ENCODE data around the gene ADCY2. TPM values are rescaled to one million over a fixed set of nuclear protein-coding genes. Genes with fewer than 3 reads are reported as not detected.

ADCY2 gene
- total RNA-seq, 1 experiment from 2014 or later, result 0.04 TPM

GRCh38 chr5:7784683-7785380, 388.9 kb downstream of the ADCY2 start:
- DNase-seq (ENCODE audit: low spot score), result no peak

GRCh38 chr5:7787770-7788169, 391.8 kb downstream of the ADCY2 start:
- DNase-seq (ENCODE audit: low spot score), result no peak

- DNase-seq (ENCODE audit: low spot score), result no peak
These were observed 393.6 kb downstream of the ADCY2 start for GRCh38 chr5:7789567-7789966.

GRCh38 chr5:7793895-7794294, 398.0 kb downstream of the ADCY2 start:
- no peak for DNase-seq (ENCODE audit: low spot score)

GRCh38 chr5:7794311-7794710, 398.4 kb downstream of the ADCY2 start:
- DNase-seq (ENCODE audit: low spot score), result no peak

- DNase-seq (ENCODE audit: low spot score), result no peak
These were observed 398.9 kb downstream of the ADCY2 start for GRCh38 chr5:7794823-7795222.

- DNase-seq (ENCODE audit: low spot score), result no peak
These were observed 399.4 kb downstream of the ADCY2 start for GRCh38 chr5:7795306-7795705.

- no peak for DNase-seq (ENCODE audit: low spot score)
These were observed 406.1 kb downstream of the ADCY2 start for GRCh38 chr5:7801891-7802614.

- peak; percentile 13 for DNase-seq (ENCODE audit: low spot score)
These were observed 406.9 kb downstream of the ADCY2 start for GRCh38 chr5:7802855-7803254.

GRCh38 chr5:7803937-7804336, 408.0 kb downstream of the ADCY2 start:
- no peak for DNase-seq (ENCODE audit: low spot score)

- no peak for DNase-seq (ENCODE audit: low spot score)
These were observed 409.4 kb downstream of the ADCY2 start for GRCh38 chr5:7805379-7805778.

GRCh38 chr5:7808998-7809397, 413.1 kb downstream of the ADCY2 start:
- no peak for DNase-seq (ENCODE audit: low spot score)

- no peak for DNase-seq (ENCODE audit: low spot score)
These were observed 415.8 kb downstream of the ADCY2 start for GRCh38 chr5:7811715-7812114.

- DNase-seq (ENCODE audit: low spot score), result no peak
These were observed 417.1 kb downstream of the ADCY2 start for GRCh38 chr5:7813007-7813406.

GRCh38 chr5:7813576-7813975, 417.6 kb downstream of the ADCY2 start:
- DNase-seq (ENCODE audit: low spot score), result no peak

- DNase-seq (ENCODE audit: low spot score), result no peak
These were observed 418.9 kb downstream of the ADCY2 start for GRCh38 chr5:7814816-7815215.

GRCh38 chr5:7815892-7816534, 420.1 kb downstream of the ADCY2 start:
- DNase-seq (ENCODE audit: low spot score), result peak; percentile 92

GRCh38 chr5:7816535-7816901, 420.6 kb downstream of the ADCY2 start:
- no peak for DNase-seq (ENCODE audit: low spot score)

- DNase-seq (ENCODE audit: low spot score), result no peak
These were observed 426.5 kb downstream of the ADCY2 start for GRCh38 chr5:7822449-7822848.

- DNase-seq (ENCODE audit: low spot score), result no peak
These were observed 427.7 kb downstream of the ADCY2 start for GRCh38 chr5:7823594-7823993.

GRCh38 chr5:7824995-7825394, 429.1 kb downstream of the ADCY2 start:
- DNase-seq (ENCODE audit: low spot score), result no peak

- DNase-seq (ENCODE audit: low spot score), result no peak
These were observed 429.7 kb downstream of the ADCY2 start for GRCh38 chr5:7825630-7826029.

GRCh38 chr5:7827610-7828009, 431.7 kb downstream of the ADCY2 start:
- DNase-seq (ENCODE audit: low spot score), result no peak
